ENCODE measurements around the gene LMBRD1. TPM values are rescaled to one million over a fixed set of nuclear protein-coding genes. Genes with fewer than 3 reads are reported as not detected.

Gene LMBRD1
- total RNA-seq, 4 donors from 2014 or later, result 65.7 to 110 (median 77.3) TPM

DNA sequence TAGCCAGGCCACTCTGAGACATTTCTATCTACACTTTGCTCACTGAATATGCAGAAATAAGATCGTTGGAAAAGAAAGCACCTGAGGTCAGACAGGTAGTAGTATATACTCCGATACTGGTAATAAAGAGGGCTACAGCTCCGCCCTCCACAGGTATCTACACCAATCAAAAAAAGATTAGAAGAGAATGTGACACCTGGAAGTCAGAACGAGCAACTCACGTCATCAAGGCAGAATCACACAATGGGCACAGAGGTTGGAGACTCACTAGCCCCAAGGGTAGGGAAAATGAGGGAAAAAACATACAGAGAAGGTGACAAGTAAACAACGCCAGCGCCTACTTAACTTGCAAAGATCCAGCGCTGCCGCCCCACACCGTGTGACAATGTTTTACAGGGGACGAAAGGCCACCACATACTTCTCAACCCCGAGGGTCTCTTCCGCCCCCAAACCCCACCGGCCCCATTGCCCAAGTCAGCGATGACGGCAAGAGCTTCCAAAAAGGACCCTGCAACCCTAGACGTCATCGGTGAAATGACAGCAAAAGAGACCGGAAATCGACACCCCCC lies 653 bp downstream of the LMBRD1 start:
- TF ChIP-seq POLR2A (IDR thresholded peaks at IDR 0.05) (no peak), EP300 (IDR thresholded peaks at IDR 0.05) (no peak)
- TF ChIP-seq, protein P1, sequence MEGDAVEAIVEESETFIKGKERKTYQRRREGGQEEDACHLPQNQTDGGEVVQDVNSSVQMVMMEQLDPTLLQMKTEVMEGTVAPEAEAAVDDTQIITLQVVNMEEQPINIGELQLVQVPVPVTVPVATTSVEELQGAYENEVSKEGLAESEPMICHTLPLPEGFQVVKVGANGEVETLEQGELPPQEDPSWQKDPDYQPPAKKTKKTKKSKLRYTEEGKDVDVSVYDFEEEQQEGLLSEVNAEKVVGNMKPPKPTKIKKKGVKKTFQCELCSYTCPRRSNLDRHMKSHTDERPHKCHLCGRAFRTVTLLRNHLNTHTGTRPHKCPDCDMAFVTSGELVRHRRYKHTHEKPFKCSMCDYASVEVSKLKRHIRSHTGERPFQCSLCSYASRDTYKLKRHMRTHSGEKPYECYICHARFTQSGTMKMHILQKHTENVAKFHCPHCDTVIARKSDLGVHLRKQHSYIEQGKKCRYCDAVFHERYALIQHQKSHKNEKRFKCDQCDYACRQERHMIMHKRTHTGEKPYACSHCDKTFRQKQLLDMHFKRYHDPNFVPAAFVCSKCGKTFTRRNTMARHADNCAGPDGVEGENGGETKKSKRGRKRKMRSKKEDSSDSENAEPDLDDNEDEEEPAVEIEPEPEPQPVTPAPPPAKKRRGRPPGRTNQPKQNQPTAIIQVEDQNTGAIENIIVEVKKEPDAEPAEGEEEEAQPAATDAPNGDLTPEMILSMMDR (IDR thresholded peaks at IDR 0.05), result no peak
- H3K9me3 ChIP-seq, result no peaks in the 10 kb centered on the region
- no peaks in the 10 kb centered on the region for H3K27me3 ChIP-seq
- 1 to 2% methylated on average over 20 of the region's 20 CpGs for WGBS, 2 donors
- peak overlapping the region; percentile 91 to 98 (median 95) for H3K27ac ChIP-seq
- peaks cover 0 to 50% (median 20%) of the 10 kb centered on the region in 4 donors for H3K4me1 ChIP-seq
- DNase-seq (ENCODE audit: low spot score in 2 of 2), result peak in 1 of 2 donors; percentile 24
- H3K4me3 ChIP-seq, result peak overlapping the region; percentile 64 to 75 (median 70)
- no peaks in the 10 kb centered on the region for H3K36me3 ChIP-seq

DNA sequence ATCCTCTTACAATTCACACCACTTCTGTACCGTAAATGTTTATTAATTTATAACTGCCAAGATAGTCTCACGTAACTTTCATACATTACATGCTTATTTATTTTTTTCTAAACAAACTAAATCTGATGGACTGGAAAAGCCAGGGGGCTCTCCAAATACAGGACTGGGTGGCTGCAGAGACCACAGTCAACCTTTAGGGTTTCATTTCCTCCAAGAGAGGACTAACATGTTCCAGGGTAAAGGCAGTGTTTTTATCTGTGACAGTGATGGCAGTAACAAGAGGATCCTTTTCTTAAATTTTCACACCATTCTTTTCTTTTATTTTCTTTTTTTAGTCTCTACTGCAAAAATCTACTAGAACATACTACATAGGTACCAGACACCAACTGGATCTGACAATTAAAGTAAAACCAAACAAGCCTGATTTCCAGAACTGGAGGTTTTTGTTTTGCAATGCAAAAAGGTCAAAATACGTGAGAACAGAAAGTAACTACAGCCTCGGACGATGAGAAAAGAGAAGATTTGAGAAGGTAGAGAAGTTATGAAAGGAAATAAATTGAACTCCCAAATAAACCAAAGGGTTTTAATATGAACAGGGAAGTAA lies 1.2 kb downstream of the LMBRD1 start:
- TF ChIP-seq, protein P1 (IDR thresholded peaks at IDR 0.05), result no peak
- TF ChIP-seq POLR2A (IDR thresholded peaks at IDR 0.05) (no peak), EP300 (IDR thresholded peaks at IDR 0.05) (no peak)
- Histone ChIP-seq H3K27me3 (no peaks in the 10 kb centered on the region), H3K36me3 (no peaks in the 10 kb centered on the region), H3K4me1 (peaks cover 0 to 56% (median 23%) of the 10 kb centered on the region in 4 donors), H3K9me3 (no peaks in the 10 kb centered on the region), H3K27ac (peak overlapping the region; percentile 91 to 98 (median 95)), H3K4me3 (peak overlapping the region; percentile 64 to 75 (median 70))
- no peak for DNase-seq (ENCODE audit: low spot score in 2 of 2)
- WGBS, 2 donors, result 16 to 20% methylated on average over 5 of the region's 5 CpGs

DNA sequence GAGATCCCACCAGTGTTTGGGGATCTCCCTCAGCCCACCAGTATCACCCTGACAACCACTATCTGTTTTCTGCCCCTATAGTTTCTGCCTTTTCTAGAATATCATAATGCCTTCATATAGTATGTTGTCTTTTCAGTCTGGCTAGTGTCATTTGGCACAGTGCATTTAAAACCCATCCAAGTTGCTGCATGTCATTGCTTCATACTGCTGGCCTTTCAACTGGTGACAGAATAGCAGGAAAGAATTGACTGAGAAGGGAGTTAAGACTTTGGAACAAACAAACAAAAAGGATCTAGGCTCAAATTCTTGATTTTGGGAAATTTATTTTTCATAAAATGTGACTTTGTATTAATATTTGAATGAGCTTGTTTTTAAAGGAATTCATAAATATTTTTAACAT lies 4.5 kb downstream of the LMBRD1 start:
- H3K9me3 ChIP-seq, result no peaks in the 10 kb centered on the region
- H3K27me3 ChIP-seq, result no peaks in the 10 kb centered on the region
- H3K27ac ChIP-seq, result peak overlapping the region in 2 of 4 donors; percentile 27 to 98
- TF ChIP-seq POLR2A (IDR thresholded peaks at IDR 0.05) (no peak), EP300 (IDR thresholded peaks at IDR 0.05) (peak in 1 of 2 donors; percentile 40)
- H3K4me3 ChIP-seq, result no peak overlapping the region
- DNase-seq (ENCODE audit: low spot score in 2 of 2), result no peak
- peaks cover 0 to 50% (median 24%) of the 10 kb centered on the region in 4 donors for H3K4me1 ChIP-seq
- H3K36me3 ChIP-seq, result peaks cover 0 to 8% (median 0%) of the 10 kb centered on the region in 3 donors

DNA sequence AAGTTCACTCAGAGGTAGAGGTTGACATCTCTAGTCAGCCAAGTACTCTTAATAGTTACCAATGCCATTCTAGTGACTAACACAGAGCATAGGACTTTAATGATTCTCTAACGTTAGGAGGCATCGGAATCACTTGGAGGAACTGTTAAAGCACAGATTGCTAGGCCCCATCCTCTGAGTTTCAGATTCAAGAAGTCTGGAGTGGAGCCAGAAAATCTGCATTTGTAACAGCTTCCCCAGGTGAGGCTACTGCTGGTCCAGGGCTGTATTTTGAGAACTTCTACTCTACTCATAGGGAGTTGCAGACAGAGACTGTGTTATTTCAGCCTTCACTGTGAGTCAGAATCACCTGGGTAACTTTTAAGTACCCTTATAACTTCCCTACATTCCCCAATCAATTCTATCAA lies 5.7 kb downstream of the LMBRD1 start:
- no peak for TF ChIP-seq EP300 (IDR thresholded peaks at IDR 0.05)
- no peak for TF ChIP-seq POLR2A (IDR thresholded peaks at IDR 0.05)
- TF ChIP-seq, protein P1 (IDR thresholded peaks at IDR 0.05), result no peak
- Histone ChIP-seq H3K9me3 (no peaks in the 10 kb centered on the region), H3K4me1 (peaks cover 0 to 50% (median 24%) of the 10 kb centered on the region in 4 donors), H3K4me3 (no peak overlapping the region), H3K27me3 (no peaks in the 10 kb centered on the region), H3K27ac (peak overlapping the region in 2 of 4 donors; percentile 0 to 98), H3K36me3 (peaks cover 0 to 9% (median 0%) of the 10 kb centered on the region in 3 donors)
- no peak for DNase-seq (ENCODE audit: low spot score in 2 of 2)
- WGBS, 2 donors, result 53 to 69% methylated on average over 2 of the region's 2 CpGs

DNA sequence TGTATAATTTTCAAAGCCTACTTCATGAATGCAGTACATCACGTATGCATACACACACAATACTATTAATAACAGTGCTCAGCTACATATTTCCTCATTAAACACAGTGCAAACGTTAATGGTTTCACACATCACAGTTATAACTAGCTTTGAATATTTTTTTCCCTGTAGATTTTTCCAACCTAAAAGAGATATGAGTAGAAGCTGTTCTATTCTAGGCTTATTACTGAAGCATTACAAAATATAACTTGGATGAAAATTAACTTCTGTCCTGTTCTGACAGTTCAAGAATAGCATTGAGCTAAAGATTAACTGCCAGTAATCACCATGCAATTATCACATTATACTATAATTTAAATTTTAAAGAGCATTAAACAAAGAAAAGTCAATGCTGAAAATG lies 6.2 kb downstream of the LMBRD1 start:
- Histone ChIP-seq H3K9me3 (no peaks in the 10 kb centered on the region), H3K27me3 (no peaks in the 10 kb centered on the region), H3K36me3 (peaks cover 0 to 9% (median 0%) of the 10 kb centered on the region in 3 donors), H3K27ac (peak overlapping the region in 1 of 4 donors; percentile 0), H3K4me1 (peaks cover 0 to 48% (median 23%) of the 10 kb centered on the region in 4 donors), H3K4me3 (no peak overlapping the region)
- WGBS, 2 donors, result 80 to 86% methylated on average over 2 of the region's 2 CpGs
- no peak for DNase-seq (ENCODE audit: low spot score in 2 of 2)
- TF ChIP-seq POLR2A (IDR thresholded peaks at IDR 0.05) (no peak), EP300 (IDR thresholded peaks at IDR 0.05) (no peak)
- TF ChIP-seq, protein P1 (IDR thresholded peaks at IDR 0.05), result no peak

All from tibial nerve (tissue), 4 donors.